Prostate gland (tissue), 2 donors: ENCODE results near the gene PSTPIP1. TPM values are rescaled to one million over a fixed set of nuclear protein-coding genes. Genes with fewer than 3 reads are reported as not detected.

ENCODE experiments used
- DNase-seq: peaks from one replicate; pipeline ENCODE4 v3.0.0-alpha.2; 2019; ENCODE audit warnings: low spot score
- H3K27ac ChIP-seq, 2 donors: fragments of 200-600 bp; sonication (generic); 2 replicates each; pipeline ENCODE4 v1.5.1; 2017 to 2019
- H3K27me3 ChIP-seq: fragments of 200-600 bp; sonication (generic); replicated peaks from 2 replicates; pipeline ENCODE4 v1.5.1; 2019; ENCODE audit not compliant: insufficient read depth
- H3K36me3 ChIP-seq, 2 donors: fragments of 200-600 bp; sonication (generic); 1 replicate in 1 of 2; 2 replicates in 1 of 2; pipeline versions ENCODE4 v1.5.1 to v1.8.1; 2017 to 2019
- H3K4me1 ChIP-seq: fragments of 200-600 bp; sonication (generic); replicated peaks from 2 replicates; pipeline ENCODE4 v1.5.1; 2019
- H3K4me3 ChIP-seq, 2 donors: fragments of 200-600 bp; sonication (generic); 2 replicates each; pipeline ENCODE4 v1.5.1; 2017 to 2019
- H3K9me3 ChIP-seq: fragments of 200-600 bp; sonication (generic); 2 replicates; pipeline ENCODE4 v1.5.1; 2017
- CTCF ChIP-seq, 4 experiments: fragments of 200-600 bp in 2 of 4; fragments of 450-650 bp in 2 of 4; sonication (generic) in 2 of 4; IDR thresholded peaks; 1 replicate in 3 of 4; 2 replicates in 1 of 4; pipeline ENCODE4 v1.5.1; 2016 to 2019; ENCODE audit warnings: antibody characterized with exemption in 4 of 4, mild to moderate bottlenecking in 2 of 4, moderate library complexity in 2 of 4
- POLR2A ChIP-seq: fragments of 450-650 bp; IDR thresholded peaks from one replicate; pipeline ENCODE4 v1.6.1; 2016; ENCODE audit warnings: antibody characterized with exemption, mild to moderate bottlenecking
- POLR2AphosphoS5 ChIP-seq: sonication (generic); formaldehyde crosslinking; IDR thresholded peaks from one replicate; pipeline ENCODE4 v1.6.1; 2017; ENCODE audit warnings: antibody characterized with exemption
- WGBS: methylation state at CpG from one replicate; pipeline ENCODE4 v1.1.5; 2018; 5-methylcytosine and 5-hydroxymethylcytosine counted together
- intact Hi-C: fragments of 100-400 bp; cut with DNase I; formaldehyde crosslinking; loops from one replicate; pipeline ENCODE4 v1.14.2; 2022
- total RNA-seq, 2 donors: library from RNA; depleted of rRNA; stranded (reverse); fragments of >200 nt; gene quantifications; one replicate each; pipeline ENCODE4 v1.1.0, GENCODE V29; 2016

The PSTPIP1 gene
- total RNA-seq, 2 donors from 2014 or later, result 2.1 to 7.0 TPM

GRCh38 chr15:77048135-77048876 is 53.4 kb downstream of the PSTPIP1 start:
- Histone ChIP-seq H3K4me1 (no peaks in the 10 kb centered on the region), H3K9me3 (no peaks in the 10 kb centered on the region), H3K36me3 (no peaks in the 10 kb centered on the region), H3K27ac (no peak overlapping the region), H3K27me3 (no peaks in the 10 kb centered on the region), H3K4me3 (no peak overlapping the region)
- WGBS, result 95% methylated on average over 1 of the region's 1 CpG
- intact Hi-C loops, result no loop called here
- no peak for DNase-seq
- no peak for TF ChIP-seq POLR2AphosphoS5
- no peak for TF ChIP-seq POLR2A
- TF ChIP-seq CTCF (IDR thresholded peaks at IDR 0.05), result no peak

GRCh38 chr15:77052556-77052955 is 57.6 kb downstream of the PSTPIP1 start:
- no peak for DNase-seq
- no peak overlapping the region for H3K27ac ChIP-seq
- no peaks in the 10 kb centered on the region for H3K27me3 ChIP-seq
- 55% methylated on average over 2 of the region's 2 CpGs for WGBS
- TF ChIP-seq POLR2A (no peak), POLR2AphosphoS5 (no peak), CTCF (IDR thresholded peaks at IDR 0.05) (no peak)
- no peaks in the 10 kb centered on the region for H3K36me3 ChIP-seq
- H3K9me3 ChIP-seq, result no peaks in the 10 kb centered on the region
- no peaks in the 10 kb centered on the region for H3K4me1 ChIP-seq
- intact Hi-C loops, result no loop called here
- no peak overlapping the region for H3K4me3 ChIP-seq

- no peak overlapping the region for H3K27ac ChIP-seq
- H3K27me3 ChIP-seq, result no peaks in the 10 kb centered on the region
- DNase-seq, result no peak
- H3K9me3 ChIP-seq, result no peaks in the 10 kb centered on the region
- no peak overlapping the region for H3K4me3 ChIP-seq
- TF ChIP-seq POLR2A (no peak), CTCF (IDR thresholded peaks at IDR 0.05) (no peak)
- intact Hi-C loops, result no loop called here
- no peaks in the 10 kb centered on the region for H3K36me3 ChIP-seq
- H3K4me1 ChIP-seq, result no peaks in the 10 kb centered on the region
- 94% methylated on average over 2 of the region's 2 CpGs for WGBS
Measured at GRCh38 chr15:77053709-77054108, 58.8 kb downstream of the PSTPIP1 start.

- no peaks in the 10 kb centered on the region for H3K4me1 ChIP-seq
- no peaks in the 10 kb centered on the region for H3K36me3 ChIP-seq
- intact Hi-C loops, result no loop called here
- H3K4me3 ChIP-seq, result no peak overlapping the region
- no peak for TF ChIP-seq POLR2AphosphoS5
- no peak for TF ChIP-seq POLR2A
- TF ChIP-seq CTCF (IDR thresholded peaks at IDR 0.05), result no peak
- WGBS, result 100% methylated on average over 1 of the region's 1 CpG
- no peaks in the 10 kb centered on the region for H3K9me3 ChIP-seq
- DNase-seq, result no peak
- no peaks in the 10 kb centered on the region for H3K27me3 ChIP-seq
- no peak overlapping the region for H3K27ac ChIP-seq
Measured at GRCh38 chr15:77057072-77057471, 62.1 kb downstream of the PSTPIP1 start.

GRCh38 chr15:77057685-77058084 is 62.8 kb downstream of the PSTPIP1 start:
- Histone ChIP-seq H3K36me3 (no peaks in the 10 kb centered on the region), H3K27me3 (no peaks in the 10 kb centered on the region), H3K4me3 (no peak overlapping the region), H3K4me1 (no peaks in the 10 kb centered on the region), H3K27ac (no peak overlapping the region), H3K9me3 (no peaks in the 10 kb centered on the region)
- DNase-seq, result no peak
- WGBS, result 87% methylated on average over 4 of the region's 4 CpGs
- intact Hi-C loops, result no loop called here
- TF ChIP-seq POLR2AphosphoS5, result no peak
- TF ChIP-seq CTCF (IDR thresholded peaks at IDR 0.05), result no peak
- TF ChIP-seq POLR2A, result no peak
